SU-DHL-6 (cell line): ENCODE data around the gene NKAIN1.

Source experiments
- H2AFZ ChIP-seq: fragments of 200-600 bp; sonication (generic); 2 replicates; pipeline ENCODE4 v1.6.1; 2014; ENCODE audit warnings: low read depth, mild to moderate bottlenecking, moderate library complexity, mixed read lengths, antibody characterized with exemption, low read length; ENCODE audit not compliant: severe bottlenecking
- H3F3A ChIP-seq: fragments of 200-600 bp; shearing (Covaris generic); 2 replicates; pipeline ENCODE4 v1.6.0; 2016; ENCODE audit warnings: antibody characterized with exemption, mild to moderate bottlenecking; ENCODE audit not compliant: insufficient read depth
- H3K27ac ChIP-seq: fragments of 200-600 bp; sonication (generic); 2 replicates; pipeline ENCODE4 v1.5.1; 2016; ENCODE audit warnings: low read depth, mild to moderate bottlenecking, low read length, moderate library complexity, mixed read lengths
- H3K27me3 ChIP-seq: fragments of 200-600 bp; sonication (generic), shearing (Covaris generic); 2 replicates; pipeline ENCODE4 v1.6.0; 2014; ENCODE audit warnings: mild to moderate bottlenecking, low read length
- H3K36me3 ChIP-seq: fragments of 200-600 bp; sonication (generic); 2 replicates; pipeline ENCODE4 v1.6.1; 2014; ENCODE audit warnings: mild to moderate bottlenecking, low read length, mixed read lengths
- H3K4me2 ChIP-seq: fragments of 300-600, 200-600 bp; shearing (Covaris generic), sonication (generic); 2 replicates; pipeline ENCODE4 v1.6.0; 2014; ENCODE audit warnings: low read length, low read depth, mild to moderate bottlenecking; ENCODE audit not compliant: poor library complexity, severe bottlenecking
- H3K4me3 ChIP-seq: fragments of 200-600 bp; sonication (generic); 2 replicates; pipeline ENCODE4 v1.5.1; 2014; ENCODE audit warnings: antibody characterized with exemption, low read length, mild to moderate bottlenecking, mixed read lengths; ENCODE audit not compliant: insufficient read depth, poor library complexity, severe bottlenecking
- H3K79me2 ChIP-seq: fragments of 200-600 bp; sonication (generic); 2 replicates; pipeline ENCODE4 v1.6.1; 2014; ENCODE audit warnings: mild to moderate bottlenecking, low read length, moderate library complexity; ENCODE audit not compliant: insufficient read depth
- H3K9ac ChIP-seq: fragments of 200-600 bp; sonication (generic); 2 replicates; pipeline ENCODE4 v1.7.0; 2014; ENCODE audit warnings: mild to moderate bottlenecking, low read length
- H3K9me2 ChIP-seq: fragments of 200-600 bp; sonication (generic); replicated peaks from 2 replicates; pipeline ENCODE4 v1.6.1; 2014; ENCODE audit warnings: low read length; ENCODE audit not compliant: insufficient read depth
- H3K9me3 ChIP-seq: fragments of 200-600 bp; sonication (generic); 2 replicates; pipeline ENCODE4 v1.6.1; 2014; ENCODE audit warnings: low read length, mixed read lengths; ENCODE audit not compliant: insufficient read depth
- H4K20me1 ChIP-seq: fragments of 200-600 bp; sonication (generic); 2 replicates; pipeline ENCODE4 v1.6.1; 2014; ENCODE audit warnings: low read depth, mild to moderate bottlenecking, antibody characterized with exemption, low read length, moderate library complexity, mixed read lengths
- EZH2phosphoT487 ChIP-seq: fragments of 200-600 bp; sonication (generic), shearing (Covaris generic); conservative IDR thresholded peaks from 2 replicates; pipeline ENCODE4 v1.6.1; 2018; ENCODE audit warnings: mild to moderate bottlenecking, antibody characterized with exemption, low read length, moderate library complexity, mixed read lengths
- TF ChIP-seq, protein P1 (sequence below): fragments of 200-600 bp; sonication (generic); IDR thresholded peaks from one replicate; pipeline ENCODE4 v1.5.1; 2017; ENCODE audit warnings: antibody characterized with exemption, mild to moderate bottlenecking, low read length, moderate library complexity; ENCODE audit not compliant: insufficient read depth, poor library complexity, severe bottlenecking

Gene NKAIN1

GRCh38 chr1:31154632-31155215, 85.0 kb downstream of the NKAIN1 start:
- Histone ChIP-seq H2AFZ (peak overlapping the region; percentile 99), H3K27ac (no peak overlapping the region), H4K20me1 (no peaks in the 10 kb centered on the region), H3K27me3 (no peaks in the 10 kb centered on the region), H3K4me3 (peak overlapping the region; percentile 62), H3K79me2 (no peaks in the 10 kb centered on the region), H3K9me3 (no peaks in the 10 kb centered on the region), H3K9me2 (no peaks in the 10 kb centered on the region), H3K36me3 (no peaks in the 10 kb centered on the region), H3F3A (peaks cover 12% of the 10 kb centered on the region), H3K9ac (peak overlapping the region; percentile 63), H3K4me2 (peak overlapping the region; percentile 72)
- TF ChIP-seq, protein P1, sequence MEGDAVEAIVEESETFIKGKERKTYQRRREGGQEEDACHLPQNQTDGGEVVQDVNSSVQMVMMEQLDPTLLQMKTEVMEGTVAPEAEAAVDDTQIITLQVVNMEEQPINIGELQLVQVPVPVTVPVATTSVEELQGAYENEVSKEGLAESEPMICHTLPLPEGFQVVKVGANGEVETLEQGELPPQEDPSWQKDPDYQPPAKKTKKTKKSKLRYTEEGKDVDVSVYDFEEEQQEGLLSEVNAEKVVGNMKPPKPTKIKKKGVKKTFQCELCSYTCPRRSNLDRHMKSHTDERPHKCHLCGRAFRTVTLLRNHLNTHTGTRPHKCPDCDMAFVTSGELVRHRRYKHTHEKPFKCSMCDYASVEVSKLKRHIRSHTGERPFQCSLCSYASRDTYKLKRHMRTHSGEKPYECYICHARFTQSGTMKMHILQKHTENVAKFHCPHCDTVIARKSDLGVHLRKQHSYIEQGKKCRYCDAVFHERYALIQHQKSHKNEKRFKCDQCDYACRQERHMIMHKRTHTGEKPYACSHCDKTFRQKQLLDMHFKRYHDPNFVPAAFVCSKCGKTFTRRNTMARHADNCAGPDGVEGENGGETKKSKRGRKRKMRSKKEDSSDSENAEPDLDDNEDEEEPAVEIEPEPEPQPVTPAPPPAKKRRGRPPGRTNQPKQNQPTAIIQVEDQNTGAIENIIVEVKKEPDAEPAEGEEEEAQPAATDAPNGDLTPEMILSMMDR = no peak
- no peak for TF ChIP-seq EZH2phosphoT487

DNA sequence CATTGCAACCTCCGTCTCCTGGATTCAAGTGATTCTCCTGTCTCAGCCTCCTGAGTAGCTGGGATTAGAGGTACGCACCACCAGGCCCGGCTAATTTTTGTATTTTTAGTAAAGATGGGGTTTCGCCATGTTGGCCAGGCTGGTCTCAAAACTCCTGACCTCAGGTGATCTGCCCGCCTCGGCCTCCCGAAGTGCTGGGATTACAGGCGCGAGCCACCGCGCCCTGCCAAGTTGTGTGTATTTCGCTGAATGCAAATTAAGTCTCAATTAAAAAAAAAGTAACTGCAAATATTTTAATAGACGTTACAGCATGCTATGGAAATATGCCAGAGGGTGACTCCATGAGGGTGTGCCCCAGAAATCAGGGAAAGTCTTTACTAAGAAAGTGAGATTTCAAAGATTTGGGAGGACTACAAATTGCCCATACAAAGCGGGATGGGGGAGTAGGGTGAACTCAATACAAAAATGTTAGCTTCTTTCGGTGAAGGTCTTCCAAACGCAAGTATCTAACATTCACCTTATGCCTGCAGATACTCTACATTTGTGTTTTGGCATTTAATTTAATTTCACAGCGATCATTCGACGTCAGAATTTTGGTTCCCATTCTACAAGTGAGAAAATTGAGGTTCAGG, 85.6 kb downstream of the NKAIN1 start:
- Histone ChIP-seq H3F3A (peaks cover 12% of the 10 kb centered on the region), H3K9ac (peak overlapping the region; percentile 57), H3K4me2 (peak overlapping the region; percentile 69), H4K20me1 (no peaks in the 10 kb centered on the region), H3K27me3 (no peaks in the 10 kb centered on the region), H3K27ac (no peak overlapping the region), H3K79me2 (no peaks in the 10 kb centered on the region), H3K36me3 (no peaks in the 10 kb centered on the region), H3K9me2 (no peaks in the 10 kb centered on the region), H2AFZ (peak overlapping the region; percentile 99), H3K9me3 (no peaks in the 10 kb centered on the region), H3K4me3 (peak overlapping the region; percentile 54)
- TF ChIP-seq EZH2phosphoT487 = no peak
- TF ChIP-seq, protein P1 = no peak

DNA sequence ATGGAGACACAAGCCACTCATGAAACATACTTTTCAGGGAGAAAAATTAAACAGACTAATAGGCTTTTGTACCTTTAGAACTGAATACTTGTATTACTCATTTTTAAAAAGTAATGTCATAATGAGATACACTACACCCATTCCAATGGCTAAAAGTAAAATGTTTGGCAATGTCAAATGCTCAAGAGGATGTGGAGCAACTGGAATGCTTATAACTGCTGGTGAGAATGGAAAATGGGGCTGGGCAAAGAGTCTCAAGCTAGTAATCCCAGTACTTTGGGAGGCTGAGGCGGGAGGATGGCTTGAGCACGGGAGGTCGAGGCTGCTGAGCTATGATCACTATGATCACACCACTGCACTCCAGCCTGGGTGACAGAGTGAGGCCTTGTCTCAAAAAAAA, 86.3 kb downstream of the NKAIN1 start:
- Histone ChIP-seq H3F3A (peaks cover 12% of the 10 kb centered on the region), H3K27ac (no peak overlapping the region), H4K20me1 (no peaks in the 10 kb centered on the region), H3K27me3 (no peaks in the 10 kb centered on the region), H3K9me2 (no peaks in the 10 kb centered on the region), H3K9ac (no peak overlapping the region), H3K4me3 (no peak overlapping the region), H3K36me3 (no peaks in the 10 kb centered on the region), H3K9me3 (no peaks in the 10 kb centered on the region), H3K79me2 (no peaks in the 10 kb centered on the region), H2AFZ (no peak overlapping the region), H3K4me2 (no peak overlapping the region)
- TF ChIP-seq, protein P1 = no peak
- TF ChIP-seq EZH2phosphoT487 = no peak
